ENCODE data around the gene INTS13. TPM values are rescaled to one million over a fixed set of nuclear protein-coding genes. Genes with fewer than 3 reads are reported as not detected.

INTS13 gene
- total and polyA plus RNA-seq, 2 of the 8 experiments (the other 6 are each of a cell fraction or from before 2014, with no cell fraction given): 20.5 to 58.2 TPM

- Histone ChIP-seq H3K9ac (replicated peaks in 1 of 4; ENCODE audit: extremely low read depth in 1 of 4, low read depth in 3 of 4, low read length in 3 of 4) (no peak overlapping the region), H3K4me1 (replicated peaks in 1 of 4; ENCODE audit: control insufficient read depth in 3 of 4, insufficient read depth in 4 of 4, low read length in 3 of 4) (no peaks in the 10 kb centered on the region), H4K8ac (ENCODE audit: extremely low read depth, insufficient read depth, low read length) (no peak overlapping the region), H3K36me3 (ENCODE audit: control insufficient read depth in 2 of 4, insufficient read depth in 4 of 4, low read length in 3 of 4) (no peaks in the 10 kb centered on the region), H4K5ac (ENCODE audit: insufficient read length, low read depth, low read length) (no peak overlapping the region), H2BK5ac (ENCODE audit: low read depth, low read length) (no peak overlapping the region), H3K23ac (ENCODE audit: insufficient read length) (no peak overlapping the region), H3K79me1 (ENCODE audit: low read depth, low read length) (no peaks in the 10 kb centered on the region), H3K23me2 (ENCODE audit: low read depth, low read length) (no peaks in the 10 kb centered on the region), H4K20me1 (replicated peaks in 1 of 2; ENCODE audit: control insufficient read depth in 1 of 2, insufficient read depth in 2 of 2, low read length in 2 of 2) (no peaks in the 10 kb centered on the region), H3K4me3 (ENCODE audit: extremely low read depth in 1 of 4, insufficient read depth in 2 of 4, low read depth in 3 of 4, low read length in 4 of 4) (no peak overlapping the region), H2AK5ac (ENCODE audit: low read depth, low read length) (no peak overlapping the region), H2BK120ac (replicated peaks; ENCODE audit: low read depth, low read length) (no peak overlapping the region), H2BK15ac (ENCODE audit: low read length) (no peak overlapping the region), H3K27me3 (replicated peaks in 1 of 4; ENCODE audit: control insufficient read depth in 3 of 4, extremely low read depth in 1 of 4, insufficient read depth in 3 of 4, low read length in 3 of 4) (0 out of 7 replicates have a peak, but pooled peaks cover 0 to under 1% (median 0%) of the 10 kb centered on the region in 4 experiments), H3K14ac (ENCODE audit: insufficient read length) (no peak overlapping the region), H4K91ac (replicated peaks; ENCODE audit: insufficient read length, low read length) (no peak overlapping the region), H3K4ac (replicated peaks; ENCODE audit: insufficient read length, low read depth, low read length) (no peak overlapping the region), H3K4me2 (ENCODE audit: insufficient read depth in 1 of 2, low read depth in 2 of 2, low read length in 2 of 2) (no peak overlapping the region), H2AFZ (ENCODE audit: low read length) (no peak overlapping the region), H2BK12ac (ENCODE audit: low read depth, low read length) (no peak overlapping the region), H3K27ac (ENCODE audit: low read depth, low read length) (no peak overlapping the region), H3K79me2 (ENCODE audit: control insufficient read depth in 1 of 2, insufficient read depth in 2 of 2, low read length in 2 of 2) (no peaks in the 10 kb centered on the region), H3K18ac (ENCODE audit: extremely low read depth, low read length) (no peak overlapping the region), H3K9me3 (ENCODE audit: insufficient read depth in 2 of 2, low read depth in 1 of 2, low read length in 1 of 2) (no peaks in the 10 kb centered on the region), H2BK20ac (ENCODE audit: low read length) (no peak overlapping the region), H3K56ac (replicated peaks; ENCODE audit: insufficient read length, low read depth, low read length) (no peak overlapping the region)
- ChIA-PET POLR2A (ENCODE audit: partially characterized antibody) (interaction anchor here (0.9 to 1.0 kb wide), 2 partner anchors 9 to 11 kb away, joined by 3 to 4 read pairs; no protein-coding TSS in a partner anchor), CTCF (ENCODE audit: partially characterized antibody) (interaction anchor here (0.6 to 10.2 kb wide), 5 partner anchors 9 to 1349 kb away, joined by 4 to 96 read pairs (median 4); no protein-coding TSS in a partner anchor)
- no peak for TF ChIP-seq ZNF274 (IDR thresholded peaks at IDR 0.05; ENCODE audit: borderline replicate concordance, extremely low read depth, low read length)
- TF ChIP-seq CEBPB (IDR thresholded peaks at IDR 0.05; ENCODE audit: low read depth, low read length): no peak
- no peak for TF ChIP-seq KDM4A (IDR thresholded peaks at IDR 0.05; ENCODE audit: low read depth, low read length, severe bottlenecking)
- no peak for TF ChIP-seq SRF (IDR thresholded peaks at IDR 0.05; ENCODE audit: low read depth, low read length)
- no peak for TF ChIP-seq HDAC6 (IDR thresholded peaks at IDR 0.05; ENCODE audit: low read depth, low read length)
- no peak for TF ChIP-seq PHF8 (conservative IDR thresholded peaks at IDR 0.05; ENCODE audit: low read depth, low read length)
- TF ChIP-seq SP4 (IDR thresholded peaks at IDR 0.05; ENCODE audit: low read length): no peak
- no peak for TF ChIP-seq YY1 (IDR thresholded peaks at IDR 0.05; ENCODE audit: low read depth, low read length)
- no peak for TF ChIP-seq SIN3A (conservative IDR thresholded peaks at IDR 0.05 in 1 of 2, IDR thresholded peaks at IDR 0.05 in 1 of 2; ENCODE audit: low read depth in 1 of 2, low read length in 2 of 2)
- TF ChIP-seq, protein P1, sequence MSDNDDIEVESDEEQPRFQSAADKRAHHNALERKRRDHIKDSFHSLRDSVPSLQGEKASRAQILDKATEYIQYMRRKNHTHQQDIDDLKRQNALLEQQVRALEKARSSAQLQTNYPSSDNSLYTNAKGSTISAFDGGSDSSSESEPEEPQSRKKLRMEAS (IDR thresholded peaks at IDR 0.05): no peak
- no peak for TF ChIP-seq CTBP2 (IDR thresholded peaks at IDR 0.05; ENCODE audit: borderline replicate concordance, insufficient read depth, insufficient read length, low read length)
- WGBS, 2 experiments (ENCODE audit: extremely low coverage in 1 of 2, insufficient coverage in 1 of 2, insufficient read length in 1 of 2, insufficient replicate concordance in 2 of 2, low coverage in 1 of 2, low lambda C conversion rate in 2 of 2, missing lambda C conversion rate in 1 of 2): 88% methylated on average over 3 of the region's 3 CpGs; no CpG with 5 or more reads in 1 of the 2 experiments
- DNase-seq (ENCODE audit: low read depth in 1 of 2, low spot score in 2 of 2) (no peak), FAIRE-seq (no peak)
Observed at GRCh38 chr12:26868447-26869103, 69.2 kb downstream of the INTS13 start.
